Upper lobe of right lung (tissue), 1 donor: ENCODE results near the gene NDUFAF8. TPM values are rescaled to one million over a fixed set of nuclear protein-coding genes. Genes with fewer than 3 reads are reported as not detected.

Source experiments
- ATAC-seq: fragments of 200-7000 bp; cut with Tn5 transposase; one replicate; pipeline ENCODE4 v1.9.1; 2020; ENCODE audit warnings: mild to moderate bottlenecking, moderate library complexity
- DNase-seq: peaks from one replicate; pipeline ENCODE4 v3.0.0-alpha.2; 2020
- H3K27ac ChIP-seq: fragments of 200-600 bp; one replicate; pipeline ENCODE4 v1.8.0; 2022
- H3K27me3 ChIP-seq: fragments of 200-600 bp; one replicate; pipeline ENCODE4 v1.8.0; 2022; ENCODE audit warnings: mild to moderate bottlenecking
- H3K36me3 ChIP-seq: fragments of 200-600 bp; one replicate; pipeline ENCODE4 v1.8.0; 2022
- H3K4me1 ChIP-seq: fragments of 200-600 bp; one replicate; pipeline ENCODE4 v1.8.0; 2022
- H3K4me3 ChIP-seq: fragments of 200-600 bp; one replicate; pipeline ENCODE4 v1.8.0; 2022; ENCODE audit warnings: mild to moderate bottlenecking
- H3K9me3 ChIP-seq: fragments of 200-600 bp; one replicate; pipeline ENCODE4 v1.8.0; 2022
- CTCF ChIP-seq: fragments of 200-600 bp; IDR thresholded peaks from one replicate; pipeline ENCODE4 v1.8.0; 2022; ENCODE audit warnings: antibody characterized with exemption
- intact Hi-C: fragments of 100-400 bp; cut with DNase I; formaldehyde crosslinking; loops from one replicate; pipeline ENCODE4 v1.11.0; 2022
- total RNA-seq: library from RNA; stranded (reverse); fragmentation: NEBNext Ultra II Directional; extraction: Animal tissue kit (Norgen Biotek cat#: 25700); gene quantifications from one replicate; pipeline ENCODE4 v1.2.1, GENCODE V29; 2021
- donor health status: DM: no; HTN: yes; CAD: no; lungs with severe emphysema.

Gene NDUFAF8
- total RNA-seq, 1 donor from 2014 or later: 32.6 TPM

- H3K9me3 ChIP-seq: no peaks in the 10 kb centered on the region
- no peaks in the 10 kb centered on the region for H3K4me1 ChIP-seq
- H3K36me3 ChIP-seq: peaks cover 81% of the 10 kb centered on the region
- no peak overlapping the region for H3K4me3 ChIP-seq
- ATAC-seq: no peak
- no peak overlapping the region for H3K27ac ChIP-seq
- no peaks in the 10 kb centered on the region for H3K27me3 ChIP-seq
- no peak for DNase-seq
- intact Hi-C loops: no loop called here
- TF ChIP-seq CTCF: no peak
Measured at GRCh38 chr17:81270279-81270678, 31.2 kb downstream of the NDUFAF8 start.

DNA sequence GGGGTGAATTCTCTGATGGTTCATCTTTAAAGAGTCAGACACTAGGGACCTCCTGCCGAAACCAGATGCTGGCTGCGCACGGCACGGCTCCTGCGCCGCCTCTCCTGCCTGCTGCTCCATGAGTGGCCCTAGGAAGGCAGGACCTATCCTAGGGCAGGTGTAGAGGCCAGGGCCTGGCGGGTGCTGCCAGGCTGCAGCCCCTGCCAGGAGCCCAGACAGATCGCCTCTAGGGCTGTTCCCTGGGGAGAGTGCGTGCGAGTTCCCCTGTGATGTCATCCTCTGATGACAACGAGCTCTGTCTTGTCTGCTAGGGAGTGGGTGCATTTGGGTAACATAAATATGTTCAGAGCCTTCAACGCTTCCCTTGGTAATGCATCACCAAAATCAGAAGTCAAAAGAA, 32.1 kb downstream of the NDUFAF8 start:
- DNase-seq: no peak
- Histone ChIP-seq H3K4me1 (no peaks in the 10 kb centered on the region), H3K4me3 (no peak overlapping the region), H3K27me3 (no peaks in the 10 kb centered on the region), H3K36me3 (peaks cover 79% of the 10 kb centered on the region), H3K27ac (no peak overlapping the region), H3K9me3 (no peaks in the 10 kb centered on the region)
- intact Hi-C loops: no loop called here
- no peak for TF ChIP-seq CTCF
- no peak for ATAC-seq

- no peak overlapping the region for H3K27ac ChIP-seq
- no peak overlapping the region for H3K4me3 ChIP-seq
- peaks cover 81% of the 10 kb centered on the region for H3K36me3 ChIP-seq
- H3K9me3 ChIP-seq: no peaks in the 10 kb centered on the region
- no peaks in the 10 kb centered on the region for H3K27me3 ChIP-seq
- intact Hi-C loops: no loop called here
- no peak for TF ChIP-seq CTCF
- peaks cover 9% of the 10 kb centered on the region for H3K4me1 ChIP-seq
- ATAC-seq (peak; percentile 76), DNase-seq (peak; percentile 88)
Measured at GRCh38 chr17:81272616-81273015, 33.5 kb downstream of the NDUFAF8 start.

GRCh38 chr17:81273698-81274470, 34.8 kb downstream of the NDUFAF8 start:
- H3K36me3 ChIP-seq: peaks cover 75% of the 10 kb centered on the region
- no peaks in the 10 kb centered on the region for H3K9me3 ChIP-seq
- no peaks in the 10 kb centered on the region for H3K27me3 ChIP-seq
- H3K27ac ChIP-seq: no peak overlapping the region
- peaks cover 11% of the 10 kb centered on the region for H3K4me1 ChIP-seq
- no peak overlapping the region for H3K4me3 ChIP-seq
- intact Hi-C loops: no loop called here
- no peak for ATAC-seq
- TF ChIP-seq CTCF: no peak
- no peak for DNase-seq

DNA sequence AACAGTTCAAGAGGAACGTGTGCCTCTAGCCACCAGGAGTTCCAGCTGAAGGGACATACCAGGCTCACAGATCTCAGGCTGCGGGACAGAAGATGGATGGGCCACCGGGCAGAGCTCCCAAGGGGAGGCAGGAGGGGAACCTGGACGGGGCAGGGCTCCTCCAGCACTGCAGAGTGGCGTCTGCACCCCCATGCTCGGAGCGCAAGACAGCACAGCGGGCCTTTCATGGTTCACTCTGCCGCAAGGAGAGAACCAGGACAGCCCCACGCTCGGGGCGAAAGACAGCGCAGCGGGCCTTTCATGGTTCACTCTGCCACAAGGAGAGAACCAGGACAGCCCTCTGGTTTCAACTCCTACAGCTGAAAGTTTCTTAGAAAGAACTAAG, 35.3 kb downstream of the NDUFAF8 start:
- peaks cover 75% of the 10 kb centered on the region for H3K36me3 ChIP-seq
- H3K27ac ChIP-seq: no peak overlapping the region
- DNase-seq (no peak), ATAC-seq (no peak)
- H3K27me3 ChIP-seq: no peaks in the 10 kb centered on the region
- intact Hi-C loops: no loop called here
- no peak for TF ChIP-seq CTCF
- H3K9me3 ChIP-seq: no peaks in the 10 kb centered on the region
- peaks cover 11% of the 10 kb centered on the region for H3K4me1 ChIP-seq
- H3K4me3 ChIP-seq: no peak overlapping the region

DNA sequence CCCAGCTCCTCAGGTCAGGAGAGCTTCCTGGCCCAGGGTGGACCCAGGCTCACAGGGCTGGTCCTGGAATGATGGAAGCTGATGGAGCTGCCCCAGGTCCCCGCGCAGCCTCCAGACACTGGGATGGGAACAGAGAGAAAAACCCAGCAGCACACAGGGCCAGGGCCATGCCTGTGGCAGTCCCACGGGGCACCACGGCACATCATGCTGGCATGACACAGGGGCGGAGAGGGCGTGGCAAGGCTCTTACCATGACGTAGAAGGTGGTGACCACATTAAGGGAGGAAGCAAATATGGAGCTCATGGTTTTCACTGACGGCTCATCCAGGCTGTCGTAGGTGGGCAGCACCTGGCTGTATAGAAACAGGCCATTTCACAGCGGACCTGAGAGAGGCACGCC, 37.7 kb downstream of the NDUFAF8 start:
- intact Hi-C loops: no loop called here
- H3K36me3 ChIP-seq: peaks cover 71% of the 10 kb centered on the region
- no peak for TF ChIP-seq CTCF
- H3K9me3 ChIP-seq: no peaks in the 10 kb centered on the region
- DNase-seq (no peak), ATAC-seq (no peak)
- no peak overlapping the region for H3K4me3 ChIP-seq
- peaks cover 11% of the 10 kb centered on the region for H3K4me1 ChIP-seq
- H3K27me3 ChIP-seq: no peaks in the 10 kb centered on the region
- peak overlapping the region; percentile 65 for H3K27ac ChIP-seq
